Brain pericyte (primary cell): ENCODE data around the gene RSAD1.

Source experiments
- DNase-seq: peaks from one replicate; pipeline ENCODE4 v3.0.0-alpha.2; 2012; ENCODE audit warnings: low read depth, low spot score

Gene RSAD1

DNA sequence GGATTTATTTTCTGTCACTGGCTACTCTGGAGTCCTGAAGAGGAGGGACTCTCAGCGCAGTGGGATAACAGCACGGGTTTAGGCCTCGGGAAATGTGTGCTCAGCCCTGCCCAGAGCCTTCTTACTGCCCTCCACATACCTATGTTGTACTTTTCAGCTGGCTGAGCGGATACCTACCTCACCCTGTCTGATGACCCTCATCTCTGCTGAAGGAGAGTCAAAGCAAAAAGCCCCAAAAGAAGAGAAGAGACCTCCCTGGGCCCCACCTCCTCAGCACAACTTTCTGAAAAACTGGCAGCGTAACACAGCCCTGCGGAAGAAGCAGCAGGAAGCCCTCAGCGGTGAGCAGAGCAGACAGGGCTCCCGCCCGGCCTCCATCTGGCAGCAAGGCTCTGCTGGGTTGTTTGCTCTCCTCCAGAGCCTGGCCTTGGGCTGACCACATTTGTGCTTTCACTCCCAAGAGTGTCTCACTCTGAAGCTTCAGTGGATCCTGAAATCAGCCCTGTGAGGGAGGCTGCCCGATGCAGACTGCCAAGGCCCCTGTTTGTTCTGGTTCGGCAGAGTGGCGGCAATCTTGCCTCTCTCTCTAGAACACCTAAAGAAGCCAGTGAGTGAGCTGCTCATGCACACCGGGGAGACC, 39.8 kb downstream of the RSAD1 start:
- DNase-seq = peak; percentile 32

DNA sequence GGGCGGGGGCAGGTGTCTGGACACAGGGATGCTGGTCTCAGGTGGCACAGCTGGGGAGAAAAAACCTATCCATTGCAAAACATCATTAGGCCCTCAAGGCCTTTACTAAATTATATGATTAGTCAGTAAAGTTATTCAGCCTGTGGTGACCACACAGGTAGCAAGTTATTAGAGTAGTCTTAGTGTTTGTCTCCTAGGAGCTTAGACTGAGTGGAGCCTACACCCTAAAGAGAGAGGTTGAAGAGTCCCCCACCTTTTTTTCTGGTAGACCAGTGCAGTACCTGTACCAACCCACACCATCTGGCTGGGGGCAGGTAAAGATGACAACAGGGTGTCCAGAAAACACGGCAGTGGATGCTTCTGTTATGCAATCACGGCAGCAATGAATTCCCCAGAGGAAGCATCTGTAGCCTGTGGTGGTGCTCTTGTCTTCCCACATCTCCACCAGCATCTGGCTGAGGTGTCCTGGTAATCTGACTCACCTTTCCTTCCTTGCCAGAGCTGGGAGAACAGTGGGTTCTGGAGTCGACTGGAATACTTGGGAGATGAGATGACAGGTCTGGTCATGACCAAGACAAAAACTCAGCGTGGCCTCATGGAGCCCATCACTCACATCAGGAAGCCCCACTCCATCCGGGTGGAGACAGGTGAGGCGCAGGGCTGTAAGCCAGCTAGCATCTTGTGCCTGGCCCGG, 40.6 kb downstream of the RSAD1 start:
- DNase-seq = no peak

DNA sequence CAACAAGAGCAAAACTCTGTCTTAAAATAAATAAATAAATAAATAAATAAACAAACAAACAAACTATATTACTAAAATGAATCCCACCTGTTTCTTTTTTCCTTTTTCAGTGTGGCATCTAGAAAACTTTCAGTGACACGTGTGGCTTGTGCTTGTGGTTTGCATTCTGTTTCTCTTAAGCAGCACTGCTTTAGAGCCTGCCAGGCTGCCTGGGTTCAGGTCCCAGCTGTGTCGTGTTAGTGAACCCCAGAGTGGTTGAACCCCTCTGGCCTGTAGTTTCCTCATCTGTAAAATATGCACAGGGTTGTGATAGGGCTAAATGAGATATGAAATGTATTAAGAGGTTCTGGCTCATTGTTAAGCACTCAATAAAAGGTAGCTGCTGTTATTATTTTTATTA, 41.8 kb downstream of the RSAD1 start:
- DNase-seq = no peak

DNA sequence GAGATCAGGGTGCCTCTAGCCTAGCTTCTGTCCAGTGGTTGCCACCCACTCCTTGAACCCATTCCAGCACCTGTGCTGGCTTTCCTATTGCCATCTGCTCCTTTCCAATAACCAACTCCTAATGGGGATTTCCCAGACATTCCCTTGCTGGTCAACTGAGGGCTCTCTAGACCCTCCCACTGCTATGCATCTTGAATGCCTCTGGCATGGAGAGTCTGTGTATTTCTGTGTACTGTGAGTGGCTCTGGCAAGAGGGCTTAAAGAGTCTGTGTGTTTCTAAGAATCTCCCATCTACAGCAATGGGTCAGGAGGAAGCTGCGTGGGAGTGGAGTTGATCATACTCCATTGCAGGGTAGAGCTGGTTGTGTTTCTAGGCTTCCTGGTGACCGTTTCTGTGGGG, 42.9 kb downstream of the RSAD1 start:
- no peak for DNase-seq

- DNase-seq = no peak
Observed at GRCh38 chr17:50522766-50523165, 44.1 kb downstream of the RSAD1 start.

- no peak for DNase-seq
Observed at GRCh38 chr17:50523208-50523607, 44.5 kb downstream of the RSAD1 start.

DNA sequence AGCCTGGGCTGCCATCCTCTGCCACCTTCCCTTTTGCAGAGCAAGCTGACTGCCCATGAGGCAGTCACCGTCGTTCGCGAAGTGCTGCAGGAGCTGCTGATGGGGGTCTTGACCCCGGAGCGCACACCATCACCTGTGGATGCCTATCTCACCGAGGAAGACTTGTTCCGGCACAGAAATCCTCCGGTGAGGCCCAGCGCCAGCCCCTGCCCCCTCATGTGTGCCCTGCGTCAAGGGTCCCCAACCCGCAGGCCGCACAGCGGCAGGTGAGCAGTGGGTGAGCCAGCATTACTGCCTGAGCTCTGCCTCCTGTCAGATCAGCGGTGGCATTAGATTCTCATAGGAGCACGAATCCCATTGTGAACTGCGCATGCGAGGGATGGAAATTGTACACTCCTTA, 46.2 kb downstream of the RSAD1 start:
- no peak for DNase-seq

GRCh38 chr17:50527155-50527762, 48.6 kb downstream of the RSAD1 start:
- no peak for DNase-seq

GRCh38 chr17:50527949-50528474, 49.4 kb downstream of the RSAD1 start:
- no peak for DNase-seq

DNA sequence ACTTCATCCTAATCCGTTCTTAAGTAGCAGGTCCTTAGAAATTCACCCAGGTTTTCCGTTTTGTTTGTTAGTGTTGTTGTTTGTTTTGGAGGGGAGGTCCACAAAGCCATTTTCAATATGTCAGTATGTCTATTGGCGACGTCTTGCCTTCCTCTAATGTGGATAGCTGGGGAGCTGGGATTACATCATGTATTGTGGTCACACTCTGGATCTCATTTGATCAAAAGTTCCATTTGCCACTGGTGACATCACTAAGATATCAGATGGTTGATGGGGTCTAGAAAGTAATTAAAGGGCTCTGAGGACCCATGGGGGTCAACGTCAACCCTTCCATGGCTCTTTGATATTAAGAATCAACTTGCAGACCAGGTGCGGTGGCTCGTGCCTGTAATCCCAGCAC, 51.2 kb downstream of the RSAD1 start:
- DNase-seq = no peak

GRCh38 chr17:50531428-50532025, 52.9 kb downstream of the RSAD1 start:
- DNase-seq = no peak

- no peak for DNase-seq
Observed at GRCh38 chr17:50532452-50533024, 53.9 kb downstream of the RSAD1 start, which contains the start of gene EPN3. TSS of gene EPN3 (plus strand) at chr17:50532735. CDS start at chr17:50536557, 3,822 bp downstream.

- DNase-seq = no peak
Observed at GRCh38 chr17:50533185-50533584, 54.5 kb downstream of the RSAD1 start.

- DNase-seq = no peak
Observed at GRCh38 chr17:50533720-50534148, 55.1 kb downstream of the RSAD1 start.

DNA sequence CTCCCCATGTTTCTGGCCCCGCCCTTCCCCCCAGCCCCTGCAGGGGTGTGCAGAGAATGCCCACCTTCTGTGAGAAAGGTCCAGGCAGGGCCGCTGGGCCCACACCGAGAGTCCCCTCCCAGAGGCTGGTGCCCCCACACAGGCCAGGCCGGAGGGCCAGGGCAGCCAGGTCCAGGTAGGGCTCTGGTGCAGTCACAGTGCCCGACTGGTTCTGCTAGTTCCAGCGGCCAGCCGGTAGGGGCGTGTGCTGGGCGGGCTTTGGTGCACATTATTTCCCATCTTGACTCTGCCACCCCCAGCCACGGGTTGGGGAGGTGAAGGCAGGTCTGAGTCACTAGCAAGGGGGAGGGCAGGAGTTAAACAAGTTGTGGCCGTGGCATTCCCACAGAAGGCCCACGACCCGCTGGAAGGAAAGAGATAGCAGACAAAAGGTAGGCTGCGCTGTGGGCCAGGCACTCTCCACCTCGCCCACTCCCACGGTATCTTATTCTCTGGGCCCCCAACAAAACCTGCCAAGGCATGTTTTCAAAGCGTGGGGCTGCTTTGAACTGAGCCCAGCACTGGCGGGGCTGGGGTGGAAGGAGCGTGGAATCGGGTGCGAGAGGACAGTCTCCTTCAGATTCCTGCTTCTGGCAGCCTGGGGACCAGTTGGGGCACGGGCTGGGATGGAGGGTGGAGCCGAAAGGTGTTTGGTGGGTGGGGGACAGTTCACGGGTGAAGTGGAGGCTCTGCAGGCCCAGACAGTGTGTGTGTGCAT, 55.7 kb downstream of the RSAD1 start:
- no peak for DNase-seq

DNA sequence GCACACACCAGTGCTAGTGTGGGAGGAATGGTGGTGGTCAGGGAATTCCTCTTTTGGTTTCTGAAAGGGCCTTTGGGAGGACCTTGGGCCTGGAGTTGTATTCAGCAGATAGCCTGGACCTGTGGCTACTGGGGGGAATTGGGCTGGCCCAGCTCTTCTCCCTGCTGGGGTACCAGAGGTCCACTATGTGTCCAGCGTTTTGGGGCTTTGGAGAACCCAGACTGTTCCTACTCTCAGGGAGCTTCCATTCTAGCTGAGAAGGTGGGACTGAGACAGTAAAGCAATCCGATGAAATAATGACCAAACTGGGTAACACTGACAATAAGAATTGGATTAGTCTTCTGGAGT, 56.3 kb downstream of the RSAD1 start:
- DNase-seq = no peak

DNA sequence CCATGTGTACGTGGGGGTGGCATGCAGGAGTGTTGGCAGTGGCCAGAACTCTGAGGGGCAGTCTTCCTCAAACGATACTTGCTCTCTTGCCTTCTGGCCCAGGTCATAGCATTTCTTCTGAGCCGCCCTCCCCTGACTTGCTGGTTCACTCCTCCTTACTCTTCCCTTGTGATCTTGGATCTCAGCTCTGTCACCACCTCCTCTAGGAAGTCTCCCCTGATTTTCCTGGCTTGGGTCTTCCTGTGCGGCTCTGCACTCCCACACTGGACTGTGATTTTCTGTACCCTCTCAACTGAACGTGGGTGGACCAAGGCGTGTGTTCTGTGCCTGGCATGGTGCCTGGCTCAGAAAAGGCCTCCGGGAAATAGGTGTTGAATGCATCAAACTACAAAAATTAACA, 56.7 kb downstream of the RSAD1 start:
- DNase-seq = no peak
